Dermis microvascular lymphatic vessel endothelial cell (primary cell): ENCODE results near the gene CDK14. TPM values are rescaled to one million over a fixed set of nuclear protein-coding genes. Genes with fewer than 3 reads are reported as not detected.

Experiments
- DNase-seq, 2 donors: peaks; one replicate each; pipeline versions ENCODE4 v3.0.0 to v3.0.0-alpha.2; 2010; ENCODE audit warnings: low read depth in 2 of 2
- total RNA-seq: library from RNA; depleted of rRNA; stranded (reverse); fragments of >200 nt; gene quantifications from 2 replicates; pipeline ENCODE4 v1.2.1, GENCODE V29; 2014

Gene CDK14
- total RNA-seq, 1 donor from 2014 or later = 1.2 TPM

DNA sequence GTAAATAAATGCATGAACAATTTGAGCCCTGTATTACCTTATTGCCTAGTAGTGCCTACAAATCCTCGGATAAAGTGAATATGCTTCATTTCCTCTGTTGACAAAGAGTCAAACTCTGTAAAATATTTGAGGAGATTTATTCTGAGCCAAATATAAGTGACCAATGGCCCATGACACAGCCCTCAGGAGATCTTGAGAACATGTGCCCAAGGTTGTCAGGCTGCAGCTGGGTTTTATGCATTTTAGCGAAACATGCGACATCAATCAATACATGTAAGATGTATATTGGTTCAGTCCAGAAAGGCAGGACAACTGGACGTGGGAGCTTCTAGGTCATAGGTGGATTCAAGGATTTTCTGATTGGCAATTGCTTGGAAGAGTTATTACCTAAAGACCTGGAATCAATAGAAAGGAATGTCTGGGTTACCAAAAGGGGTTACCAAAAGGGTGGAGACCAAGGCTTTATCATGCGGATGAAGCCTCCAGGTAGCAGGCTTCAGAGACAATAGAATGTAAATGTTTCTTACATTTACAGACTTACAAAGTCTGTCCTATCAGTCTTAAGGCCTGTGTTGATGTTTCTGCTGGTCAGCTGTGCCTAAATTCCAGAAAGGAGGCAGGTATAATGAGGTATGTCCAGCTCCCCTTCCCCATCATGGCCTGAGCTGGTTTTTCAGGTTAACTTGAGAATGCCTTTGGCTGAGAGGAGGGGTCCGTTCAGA lies 448.0 kb downstream of the CDK14 start:
- DNase-seq = no peak

DNA sequence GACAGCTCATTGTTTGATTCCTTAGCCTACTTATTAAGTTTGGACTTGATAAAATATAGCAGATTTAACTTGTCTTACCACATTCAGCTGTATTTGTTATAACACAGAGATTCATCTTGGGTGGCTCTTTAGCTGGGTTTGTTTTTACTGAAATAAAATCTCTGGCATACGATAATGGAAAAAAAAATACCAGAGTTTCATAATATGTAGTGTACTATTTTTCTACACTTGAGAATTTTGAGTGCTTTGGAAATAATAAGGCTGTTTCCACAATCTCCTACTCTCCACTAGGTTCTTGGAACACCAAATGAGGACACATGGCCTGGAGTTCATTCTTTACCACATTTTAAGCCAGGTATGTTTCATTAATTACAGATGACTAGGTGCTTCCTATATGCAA lies 449.5 kb downstream of the CDK14 start:
- no peak for DNase-seq

DNA sequence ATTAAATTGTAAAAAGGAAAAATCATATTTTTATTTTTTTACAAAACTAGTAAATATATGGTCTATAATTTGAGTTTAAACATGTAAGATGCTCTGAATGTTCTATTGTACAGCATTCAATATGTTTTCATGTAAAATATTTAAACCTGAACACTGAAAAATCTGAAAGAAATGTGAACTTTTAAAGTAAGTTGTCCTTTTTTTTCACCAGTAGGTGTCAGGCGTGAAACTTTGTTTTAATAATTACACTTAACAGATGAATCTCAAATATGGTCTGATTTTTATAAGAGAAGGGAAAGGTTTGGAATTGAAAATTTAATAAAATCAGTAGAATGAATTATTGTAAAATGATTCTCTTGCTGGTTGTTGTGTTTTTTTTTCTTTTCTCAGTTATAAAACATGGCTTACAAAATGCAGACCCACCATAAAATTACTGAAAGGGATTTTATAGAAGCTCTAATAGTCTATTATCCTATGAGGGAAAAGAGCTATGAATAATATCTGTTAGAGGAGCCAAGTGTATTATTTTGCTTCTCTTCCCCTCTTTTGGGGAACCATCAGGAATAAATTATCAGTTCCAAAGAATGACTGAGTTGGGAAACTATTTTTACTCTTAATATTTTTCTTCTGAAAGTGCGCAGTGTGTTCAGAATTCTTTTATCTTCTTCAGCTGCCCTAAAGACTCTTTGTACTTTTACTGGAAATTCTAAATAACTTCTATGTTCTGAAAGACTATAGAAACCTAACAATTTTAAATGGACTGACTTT lies 450.4 kb downstream of the CDK14 start:
- DNase-seq = peak in 1 of 2 donors; percentile 14

DNA sequence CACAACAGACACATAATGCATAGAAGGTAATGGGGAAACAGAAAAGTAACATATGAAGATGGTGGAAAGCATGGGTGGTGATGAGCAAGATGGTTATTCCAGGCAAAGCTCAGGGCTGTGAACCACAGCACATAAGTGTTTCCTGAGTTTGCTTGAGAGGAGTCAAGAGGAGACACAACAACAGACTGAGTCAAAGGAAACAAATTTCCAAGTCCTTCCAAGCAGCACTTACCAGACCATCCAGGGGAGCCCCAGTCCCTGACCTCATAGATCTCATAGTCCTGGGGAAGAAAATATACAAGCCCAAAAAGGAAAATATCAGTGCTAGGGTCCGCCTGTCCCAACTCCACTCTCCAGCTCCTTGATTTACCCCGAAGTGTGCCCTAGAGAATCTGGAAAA lies 451.5 kb downstream of the CDK14 start:
- peak in 1 of 2 donors; percentile 4 for DNase-seq

DNA sequence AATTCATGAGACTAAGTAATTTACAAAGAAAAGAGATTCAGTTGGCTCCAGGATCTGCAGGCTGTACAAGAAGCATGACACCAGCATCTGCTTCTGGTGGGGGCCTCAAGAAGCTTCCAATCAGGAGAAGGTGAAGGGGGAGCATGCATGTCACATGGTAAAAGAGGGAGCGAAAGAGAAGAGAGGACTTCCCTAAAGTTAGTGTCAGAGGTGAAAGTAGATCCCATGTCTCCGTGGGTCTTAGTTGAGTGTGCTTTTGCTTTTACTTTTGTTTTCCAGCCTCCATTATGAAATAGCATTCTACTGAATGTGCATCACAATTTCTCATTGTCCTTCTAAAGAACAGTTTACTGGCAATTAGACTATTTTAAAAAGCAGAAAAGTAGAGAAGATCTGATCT lies 454.6 kb downstream of the CDK14 start:
- DNase-seq = no peak

DNA sequence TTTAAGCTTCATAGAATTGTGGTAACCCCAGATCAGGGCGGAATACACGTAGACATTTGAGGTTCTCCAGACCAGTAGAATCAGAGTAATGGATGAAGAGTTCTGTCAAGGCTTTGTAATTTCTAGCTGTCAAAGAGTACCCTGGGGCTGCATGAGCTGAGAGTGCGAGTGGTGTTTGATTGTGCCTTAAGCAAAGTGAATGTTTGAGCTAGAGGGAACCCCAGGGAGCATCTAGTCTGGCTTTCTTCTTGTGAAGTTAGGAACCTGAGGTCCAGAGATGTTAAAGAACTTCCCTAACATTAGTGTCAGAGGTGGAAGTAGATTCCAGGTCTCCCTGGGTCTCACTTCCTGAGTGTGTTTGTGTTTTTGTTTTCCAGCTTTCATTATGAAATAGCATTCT lies 455.8 kb downstream of the CDK14 start:
- DNase-seq = no peak

DNA sequence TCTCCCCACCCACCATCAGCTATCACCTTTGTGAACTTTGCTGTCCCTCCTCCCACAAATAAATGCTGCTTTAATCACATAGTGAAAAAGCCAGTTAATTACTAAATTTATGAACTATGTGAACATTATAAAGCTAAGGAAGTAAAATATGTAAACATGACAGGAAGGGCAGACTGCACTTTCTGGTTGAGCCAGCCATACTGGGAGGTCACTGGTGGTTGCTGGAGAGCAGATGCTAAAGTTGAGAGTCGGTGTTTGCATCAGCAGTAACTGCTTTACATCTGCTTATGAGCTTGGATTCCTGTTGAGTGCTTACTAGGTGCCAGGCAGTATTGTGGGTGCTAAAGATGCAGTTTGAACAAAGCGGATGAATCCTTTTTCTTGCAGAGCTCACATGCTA lies 458.3 kb downstream of the CDK14 start:
- no peak for DNase-seq

DNA sequence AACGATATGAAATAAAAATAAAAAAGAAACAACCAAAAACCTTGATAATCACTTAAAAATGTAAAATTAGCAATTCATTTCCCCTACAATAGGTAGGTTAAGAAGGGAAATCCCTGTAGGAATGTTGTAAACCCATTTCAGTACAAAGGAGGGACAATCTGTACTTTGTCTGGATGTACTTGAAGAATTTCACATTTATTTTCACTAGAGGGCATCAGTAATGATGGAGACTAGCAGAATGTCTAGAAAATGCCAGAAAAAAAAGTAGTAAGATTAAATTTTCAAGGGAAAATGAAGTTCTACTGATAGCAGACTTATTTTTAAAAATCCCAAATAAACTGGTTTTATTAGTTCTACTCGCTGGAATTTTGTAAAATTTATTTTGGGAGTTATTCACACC lies 459.1 kb downstream of the CDK14 start:
- no peak for DNase-seq

DNA sequence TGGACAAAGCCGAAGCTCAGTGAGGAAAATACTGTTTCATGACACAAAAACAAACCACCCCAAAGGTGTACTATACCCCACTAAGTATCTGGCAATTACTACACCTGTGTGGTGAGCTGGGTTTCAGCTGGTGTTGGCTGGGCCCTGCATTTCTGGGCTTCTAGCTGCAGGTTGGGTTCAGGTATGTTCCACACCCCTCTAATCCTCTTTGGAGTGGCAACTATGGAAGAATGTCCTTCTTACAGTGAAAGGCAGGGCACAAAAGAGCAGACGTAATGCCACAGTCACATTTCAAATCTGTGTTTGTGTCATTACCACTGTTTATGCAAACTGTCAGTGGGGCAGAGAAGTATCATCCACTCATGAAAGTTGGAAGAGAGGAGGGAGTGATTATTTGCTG lies 466.6 kb downstream of the CDK14 start:
- no peak for DNase-seq

DNA sequence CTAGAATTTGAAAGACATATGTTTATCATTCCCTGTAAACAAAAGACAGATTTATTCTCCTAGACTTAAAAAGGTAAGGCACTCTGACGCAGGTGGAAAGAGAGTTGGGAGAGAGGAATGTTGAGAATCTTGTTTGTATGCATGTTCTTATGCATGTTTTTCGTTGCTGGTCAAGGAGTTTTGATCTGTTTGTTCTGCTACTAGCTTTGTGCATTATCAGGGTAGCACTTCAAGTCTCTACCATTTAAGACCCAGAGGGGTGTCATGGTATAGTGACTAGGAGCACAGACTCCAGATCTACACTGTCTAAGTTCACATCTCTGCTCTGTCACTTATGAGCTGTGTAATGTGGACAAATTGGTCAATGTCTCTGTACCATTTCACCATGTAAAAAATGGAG lies 467.9 kb downstream of the CDK14 start:
- DNase-seq = no peak

DNA sequence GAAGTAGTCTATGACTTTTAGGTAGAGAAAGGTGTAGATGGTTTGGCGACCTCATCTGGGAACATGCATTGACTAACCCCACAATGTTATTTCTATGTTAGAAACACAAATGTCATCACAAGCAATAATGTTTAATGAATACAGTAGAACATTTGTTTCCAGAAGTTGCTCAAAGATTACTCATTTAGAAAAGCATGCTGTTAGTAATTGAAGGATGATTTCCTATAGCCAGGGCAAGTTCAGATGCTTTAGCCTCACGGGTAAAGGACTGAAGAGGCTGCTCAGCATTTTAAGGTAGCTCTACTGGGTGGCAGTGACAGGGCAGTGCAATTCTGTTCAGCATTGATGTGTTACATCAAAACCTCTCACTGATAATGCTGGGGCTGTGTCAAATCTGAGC lies 468.8 kb downstream of the CDK14 start:
- DNase-seq = no peak

DNA sequence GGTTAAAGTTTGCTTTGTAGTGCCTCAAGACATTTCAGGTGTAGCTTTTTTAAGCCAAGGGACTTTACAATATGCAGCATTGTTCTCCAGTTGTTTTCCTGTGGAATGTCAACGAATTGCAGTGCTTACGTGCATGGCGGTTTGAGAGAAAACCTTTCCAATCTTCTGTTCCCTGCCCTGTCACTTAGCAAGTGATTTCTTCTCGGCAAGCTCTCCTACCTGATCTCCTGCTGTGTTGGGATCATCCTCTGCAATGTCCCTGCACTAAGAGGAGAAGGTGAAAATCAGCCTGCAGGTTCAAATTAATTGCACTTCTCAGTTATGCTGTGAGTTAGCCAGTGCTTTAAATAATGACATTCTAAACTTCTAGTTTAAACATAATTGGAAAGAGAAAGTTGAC lies 470.5 kb downstream of the CDK14 start:
- no peak for DNase-seq

DNA sequence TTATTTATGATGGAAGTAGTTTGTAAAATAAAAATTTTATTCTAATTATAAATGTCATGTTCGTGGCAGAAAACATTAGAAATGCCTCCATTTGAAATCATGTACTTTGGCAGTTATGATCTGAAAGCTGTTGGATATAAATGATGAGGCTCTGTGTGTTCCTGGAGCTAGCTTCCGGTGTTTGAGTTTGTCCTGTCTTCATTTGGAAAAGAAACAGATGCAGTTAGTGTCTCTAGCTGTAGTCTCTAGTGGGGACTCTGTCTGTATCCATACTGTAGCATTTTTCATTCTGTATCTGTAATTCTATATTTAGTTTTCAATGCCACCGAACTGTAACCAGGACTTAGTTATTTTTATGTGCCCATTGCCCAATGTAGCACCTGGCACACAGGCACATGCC lies 471.1 kb downstream of the CDK14 start:
- no peak for DNase-seq

DNA sequence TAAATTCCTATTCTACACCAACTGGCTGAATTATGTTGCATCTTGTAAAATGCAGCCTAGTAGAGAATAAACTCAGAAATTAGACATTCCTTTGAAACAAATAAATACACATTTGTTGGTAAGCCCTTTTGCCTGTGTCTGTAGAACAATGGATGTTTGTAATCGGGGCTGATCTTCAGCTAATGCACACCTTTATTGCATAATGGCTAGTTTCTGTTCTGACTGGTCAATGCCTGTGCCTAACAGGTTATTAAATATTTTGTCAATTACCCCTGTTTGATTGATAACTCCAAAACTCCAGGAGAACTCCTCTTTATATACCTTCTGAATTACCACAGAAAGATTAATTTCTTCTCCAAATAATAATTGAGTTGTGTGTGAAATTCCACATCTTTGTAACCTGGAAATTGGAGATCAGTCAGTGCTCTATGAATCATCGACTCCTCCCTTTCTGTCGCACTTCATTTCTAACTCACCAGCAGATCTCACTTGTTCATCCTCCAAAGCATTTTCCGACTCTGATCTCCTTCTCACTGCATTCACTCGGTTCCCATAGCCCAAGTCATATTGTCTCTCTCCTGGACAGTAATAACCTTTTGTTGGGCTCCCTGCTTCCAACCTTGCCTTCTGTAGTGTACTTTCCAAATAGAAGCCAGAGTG lies 472.1 kb downstream of the CDK14 start:
- no peak for DNase-seq

DNA sequence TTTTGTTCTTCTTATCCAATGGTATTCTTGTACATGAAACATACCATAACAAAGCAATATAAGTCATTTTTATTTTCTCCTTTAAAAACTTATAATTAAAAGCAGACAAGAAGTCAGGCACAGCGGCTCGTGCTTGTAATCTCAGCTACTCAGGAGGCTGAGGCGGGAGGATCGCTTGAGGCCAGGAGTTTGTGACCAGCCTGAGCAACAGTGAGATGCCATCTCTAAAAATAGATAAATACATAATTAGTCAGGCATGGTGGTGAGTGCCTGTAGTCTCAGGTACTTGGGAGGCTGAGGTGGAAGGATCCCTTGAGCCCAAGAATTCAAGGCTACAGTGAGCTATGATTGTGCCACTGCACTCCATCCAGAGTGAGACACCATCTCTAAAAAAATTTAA lies 473.0 kb downstream of the CDK14 start:
- no peak for DNase-seq

DNA sequence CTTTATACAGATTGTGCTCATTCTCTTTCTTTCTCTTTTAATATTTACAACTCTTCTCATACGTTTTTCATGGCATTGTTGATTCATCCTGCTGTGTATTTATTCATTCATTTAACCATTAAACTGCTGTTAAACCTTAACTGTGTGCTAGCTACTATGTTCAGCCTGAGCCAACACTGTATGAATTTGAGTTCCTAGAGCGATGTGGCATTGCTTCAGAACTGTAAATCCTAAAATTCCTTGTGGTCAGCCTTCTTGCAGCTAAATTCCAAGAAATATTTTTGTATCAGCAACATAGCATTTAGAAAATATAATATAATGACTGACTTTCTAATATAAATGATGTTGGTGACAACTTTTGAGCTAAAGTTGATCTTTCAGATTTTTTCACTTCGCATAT lies 483.4 kb downstream of the CDK14 start:
- no peak for DNase-seq

DNA sequence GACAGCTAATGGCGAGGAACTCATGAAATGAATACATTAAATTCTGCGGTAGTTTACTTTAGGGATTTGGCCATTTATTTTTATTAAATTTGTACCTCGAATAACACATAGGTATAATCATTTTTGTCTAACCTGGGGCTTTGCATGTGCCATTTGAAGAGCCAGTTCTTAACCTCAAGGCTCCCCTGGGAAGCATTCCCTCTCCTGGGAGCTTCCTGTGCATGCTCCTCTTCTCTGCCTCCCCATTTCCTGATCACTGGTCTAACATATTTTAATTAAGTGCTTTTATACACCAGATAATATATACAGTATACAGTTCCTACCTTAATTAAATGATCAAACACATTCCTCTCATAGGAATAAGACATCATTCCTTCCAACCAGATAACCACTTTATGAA lies 484.2 kb downstream of the CDK14 start:
- no peak for DNase-seq

DNA sequence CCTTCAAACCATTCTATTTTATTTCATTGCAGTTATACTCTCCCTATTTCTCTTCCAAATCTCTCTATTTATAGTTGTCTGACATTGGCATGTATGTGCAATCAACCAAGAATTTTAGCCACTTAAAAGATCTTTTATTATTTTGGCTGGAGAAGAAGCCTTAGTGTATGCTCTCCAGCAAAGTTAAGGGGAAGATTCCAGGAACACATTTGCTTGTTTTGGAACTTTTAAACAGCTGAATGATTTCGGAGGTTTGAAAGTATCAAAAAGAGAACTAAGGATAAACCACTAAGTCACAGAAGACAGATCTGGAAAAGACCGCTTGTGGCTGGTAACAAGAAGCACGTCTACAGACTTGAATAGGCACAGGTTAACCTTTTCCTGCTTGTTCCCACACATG lies 485.9 kb downstream of the CDK14 start:
- DNase-seq = no peak

DNA sequence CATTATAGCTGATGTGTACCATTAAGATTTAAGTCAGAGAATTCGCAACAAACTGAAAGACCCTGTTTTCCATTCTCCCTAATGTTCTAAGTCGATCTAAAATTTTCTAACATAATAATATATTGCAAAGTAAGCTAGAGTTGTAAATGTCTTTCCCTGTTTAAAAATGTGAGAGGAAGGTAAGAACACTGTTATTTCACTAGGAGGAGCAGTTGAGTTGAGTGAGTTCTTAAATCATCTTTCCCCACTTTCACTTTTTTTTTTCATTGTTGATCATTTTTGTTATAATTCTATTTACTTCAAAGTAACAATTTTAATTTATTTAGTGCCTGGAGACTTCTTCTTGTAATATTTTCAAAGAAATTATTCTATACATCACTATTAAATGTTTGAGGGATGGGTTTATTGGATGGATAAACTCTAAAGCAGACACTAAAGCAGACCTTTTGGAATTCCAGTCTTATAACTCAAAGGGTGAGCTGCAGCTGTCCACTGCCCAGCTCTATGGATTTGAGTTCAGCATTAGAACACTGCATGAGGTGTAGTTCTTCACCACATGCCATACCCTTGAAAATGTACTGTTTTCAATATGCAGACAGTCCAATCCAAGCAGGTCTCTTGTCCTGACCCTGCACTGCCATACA lies 486.9 kb downstream of the CDK14 start:
- DNase-seq = peak; percentile 22 to 46

DNA sequence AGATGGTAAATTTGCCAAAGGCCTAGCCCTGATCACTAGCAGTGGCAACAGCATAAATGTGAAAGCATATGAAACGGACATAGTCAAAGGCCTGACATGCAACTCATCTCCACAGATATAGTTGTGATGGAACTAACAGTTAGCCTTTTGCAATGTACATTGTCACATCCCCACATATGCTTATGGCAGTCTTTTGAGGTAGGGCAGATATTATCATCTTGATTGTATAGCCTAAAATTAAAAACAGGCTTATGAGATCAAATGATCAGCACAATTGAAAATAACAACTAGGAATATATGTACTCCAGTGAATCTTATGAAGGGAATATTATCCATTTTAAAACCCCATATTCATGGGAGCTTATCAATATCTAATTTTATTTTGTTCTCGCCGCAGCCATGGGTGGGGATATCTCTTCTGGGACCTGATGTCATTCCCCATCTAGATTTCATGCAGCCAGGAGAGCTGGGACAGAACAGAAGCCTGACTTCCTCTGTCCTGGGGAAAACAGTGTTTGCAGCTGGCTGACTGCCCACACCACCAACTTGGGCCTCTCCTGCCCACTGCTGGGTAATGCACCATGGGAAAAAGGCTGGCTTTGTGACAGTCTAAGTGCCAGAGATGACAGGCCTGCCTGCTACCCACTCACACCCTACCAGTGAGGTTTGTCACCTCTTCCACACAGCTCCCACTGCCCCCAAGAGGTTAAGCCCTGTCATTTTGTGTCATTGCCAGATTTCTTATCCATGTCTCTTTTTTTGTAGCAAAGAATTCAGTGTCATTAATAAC lies 487.9 kb downstream of the CDK14 start:
- DNase-seq = peak; percentile 12 to 43

DNA sequence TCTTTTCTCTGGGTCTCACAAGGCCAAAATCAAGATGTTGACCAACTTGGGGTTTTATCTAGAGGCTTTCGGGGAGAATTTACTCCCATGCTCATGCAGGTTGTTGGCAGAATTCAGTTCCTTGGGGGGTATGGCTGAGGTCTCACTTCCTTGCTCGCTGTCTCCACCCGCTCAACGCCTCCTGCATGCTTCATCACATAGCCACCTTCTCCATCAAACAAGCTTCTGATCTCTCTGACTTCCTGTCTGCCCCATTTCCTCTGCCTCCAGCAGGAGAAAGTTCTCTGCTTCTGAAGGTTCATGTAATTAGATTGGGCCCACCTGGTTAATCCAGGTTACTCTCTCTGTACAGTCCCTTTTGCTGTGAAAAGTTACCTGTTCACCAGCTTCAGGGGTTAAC lies 489.1 kb downstream of the CDK14 start:
- no peak for DNase-seq
